GM12873 (cell line): ENCODE results near the gene SCMH1.

Source experiments
- CTCF ChIP-seq: IDR thresholded peaks from 2 replicates; pipeline ENCODE4 v1.5.1; 2012; ENCODE audit warnings: low read depth, mild to moderate bottlenecking, moderate library complexity, low read length, control low read depth; ENCODE audit not compliant: insufficient read depth; ENCODE audit errors: missing control alignments

The SCMH1 gene

GRCh38 chr1:40977716-40978115, 264.4 kb downstream of the SCMH1 start:
- TF ChIP-seq CTCF, result no peak
